ENCODE data around the gene LAX1.
A peak's percentile ranks its signal among the peaks of the same experiment; 100 is the strongest.
"Not testable (repeated sequence)": the region's sequence is repeated elsewhere in the genome, so short reads cannot be mapped to it uniquely, and the experiment has no call there.

Gene LAX1

DNA sequence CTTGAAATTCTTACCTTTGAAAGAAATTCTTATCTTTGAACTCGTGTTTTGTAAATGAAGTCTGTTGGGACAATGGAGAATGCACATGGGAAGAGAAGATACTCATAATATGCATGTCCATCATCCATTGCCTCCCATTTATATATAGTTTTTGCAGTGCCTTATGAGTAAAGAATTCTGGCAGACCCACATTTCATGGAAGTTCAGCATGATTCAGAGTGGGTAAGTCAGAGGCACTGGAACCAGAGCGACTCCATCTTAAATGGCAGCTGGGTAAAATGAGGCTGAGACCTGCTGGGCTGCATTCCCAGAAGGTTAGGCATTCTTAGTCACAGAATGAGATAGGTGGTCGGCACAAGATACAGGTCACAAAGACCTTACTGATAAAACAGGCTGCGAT lies 13.8 kb downstream of the LAX1 start:
- no peaks in the 10 kb centered on the region for H3K27me3 Mint-ChIP-seq
- DNase-seq: no peak
- CTCF ChIA-PET: no interaction called here
- H3K4me3 Mint-ChIP-seq: no peak overlapping the region
- H3K9me3 Mint-ChIP-seq: no peaks in the 10 kb centered on the region
- peaks cover 27% of the 10 kb centered on the region for H3K36me3 Mint-ChIP-seq
- H3K4me1 Mint-ChIP-seq: no peaks in the 10 kb centered on the region
- no peak overlapping the region for H3K27ac Mint-ChIP-seq

DNA sequence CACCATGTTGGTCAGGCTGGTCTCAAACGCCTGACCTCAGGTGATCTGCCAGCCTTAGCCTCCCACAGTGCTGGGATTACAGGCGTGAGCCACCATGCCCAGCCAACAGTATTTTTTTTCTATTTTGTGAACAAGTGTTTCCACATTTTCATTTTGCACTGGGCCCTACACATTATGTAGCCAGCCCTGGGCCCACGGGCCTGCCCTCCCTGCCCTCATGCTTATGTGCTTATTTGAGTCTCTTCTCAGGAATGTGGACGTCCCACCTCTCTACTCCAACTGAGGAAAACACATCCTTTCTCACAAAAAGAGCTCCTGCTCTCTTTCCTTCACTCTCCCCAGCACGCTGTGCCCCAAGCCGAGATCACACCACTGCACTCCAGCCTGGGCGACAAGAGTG lies 17.0 kb downstream of the LAX1 start:
- Mint-ChIP-seq H3K27ac (no peak overlapping the region), H3K36me3 (no peaks in the 10 kb centered on the region), H3K9me3 (no peaks in the 10 kb centered on the region), H3K27me3 (peaks cover 5% of the 10 kb centered on the region), H3K4me3 (no peak overlapping the region), H3K4me1 (no peaks in the 10 kb centered on the region)
- DNase-seq: no peak
- CTCF ChIA-PET: interaction anchor here (0.6 to 1.2 kb wide), 3 partner anchors 54 to 441 kb away, joined by 3 read pairs; no protein-coding TSS in a partner anchor

DNA sequence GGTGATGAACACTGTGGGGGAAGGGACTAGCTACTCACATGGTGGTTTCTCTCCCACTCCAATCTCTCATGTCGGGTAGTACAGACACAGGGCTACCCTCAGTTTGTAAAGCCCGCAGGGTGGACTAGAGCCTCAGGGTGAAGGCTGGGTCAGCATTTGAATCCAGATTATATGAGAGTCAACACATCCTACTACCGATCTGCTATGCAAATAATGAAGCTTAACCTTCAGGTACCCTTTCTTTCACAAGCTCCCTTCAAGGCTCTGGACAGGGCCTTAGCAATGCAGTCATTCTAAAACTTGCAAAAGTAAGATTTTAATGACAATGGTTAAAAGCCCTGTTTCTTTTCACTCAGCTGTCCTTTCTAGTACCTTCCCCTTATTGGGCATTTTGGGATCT lies 25.0 kb downstream of the LAX1 start:
- no peaks in the 10 kb centered on the region for H3K27me3 Mint-ChIP-seq
- no peaks in the 10 kb centered on the region for H3K9me3 Mint-ChIP-seq
- no peak for DNase-seq
- no peak overlapping the region for H3K4me3 Mint-ChIP-seq
- H3K36me3 Mint-ChIP-seq: no peaks in the 10 kb centered on the region
- H3K4me1 Mint-ChIP-seq: peaks cover 5% of the 10 kb centered on the region
- H3K27ac Mint-ChIP-seq: no peak overlapping the region
- CTCF ChIA-PET: interaction anchor here (0.6 kb wide), 1 partner anchor 71 kb away, joined by 3 read pairs; no protein-coding TSS in a partner anchor

DNA sequence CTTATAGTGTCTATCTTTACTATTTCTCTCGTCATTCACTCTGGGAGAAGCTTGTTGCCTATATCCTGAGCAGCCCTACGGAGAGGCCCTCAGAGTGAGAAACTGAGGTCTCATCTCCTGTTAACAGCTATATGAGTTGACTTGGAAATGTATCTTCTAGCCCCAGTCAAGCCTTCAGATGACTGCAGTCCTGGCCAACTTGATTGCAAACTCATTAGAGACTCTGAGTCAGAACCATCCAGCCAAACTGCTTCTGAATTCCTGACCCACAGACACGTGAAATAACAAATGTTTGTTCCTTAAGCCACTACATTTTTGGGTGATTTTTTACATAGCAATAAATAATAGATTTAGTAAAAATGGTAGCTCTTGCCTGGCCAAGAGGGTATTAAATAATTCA lies 26.5 kb downstream of the LAX1 start:
- DNase-seq: no peak
- H3K27me3 Mint-ChIP-seq: no peaks in the 10 kb centered on the region
- CTCF ChIA-PET: no interaction called here

DNA sequence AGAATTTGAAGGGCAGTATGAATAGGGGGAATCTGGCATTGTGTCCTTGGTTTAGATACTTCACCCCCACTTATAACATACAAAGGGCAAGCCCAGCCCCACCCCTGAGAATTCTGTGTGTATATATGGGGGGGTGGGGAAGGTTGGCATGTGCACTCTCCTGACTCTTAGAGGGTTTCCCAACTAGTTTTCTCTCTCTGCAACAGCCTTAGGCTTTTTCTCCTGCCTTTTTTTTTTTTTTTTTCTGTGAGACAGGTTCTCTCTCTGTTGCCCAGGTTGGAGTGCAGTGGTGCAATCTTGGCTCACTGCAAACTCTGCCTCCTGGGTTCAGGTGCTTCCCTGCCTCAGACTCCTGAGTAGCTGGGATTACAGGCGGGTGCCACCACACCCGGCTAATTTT lies 27.5 kb downstream of the LAX1 start:
- CTCF ChIA-PET: no interaction called here
- peaks cover 13% of the 10 kb centered on the region for H3K36me3 Mint-ChIP-seq
- no peak overlapping the region for H3K4me3 Mint-ChIP-seq
- no peaks in the 10 kb centered on the region for H3K9me3 Mint-ChIP-seq
- H3K27ac Mint-ChIP-seq: no peak overlapping the region
- no peak for DNase-seq
- H3K4me1 Mint-ChIP-seq: peaks cover 21% of the 10 kb centered on the region
- no peaks in the 10 kb centered on the region for H3K27me3 Mint-ChIP-seq

More for the DNA sequence above, 26.5 kb downstream of the LAX1 start:
- H3K36me3 Mint-ChIP-seq: peaks cover 6% of the 10 kb centered on the region
- H3K27ac Mint-ChIP-seq: no peak overlapping the region
- no peaks in the 10 kb centered on the region for H3K9me3 Mint-ChIP-seq
- no peak overlapping the region for H3K4me3 Mint-ChIP-seq
- peaks cover 13% of the 10 kb centered on the region for H3K4me1 Mint-ChIP-seq

DNA sequence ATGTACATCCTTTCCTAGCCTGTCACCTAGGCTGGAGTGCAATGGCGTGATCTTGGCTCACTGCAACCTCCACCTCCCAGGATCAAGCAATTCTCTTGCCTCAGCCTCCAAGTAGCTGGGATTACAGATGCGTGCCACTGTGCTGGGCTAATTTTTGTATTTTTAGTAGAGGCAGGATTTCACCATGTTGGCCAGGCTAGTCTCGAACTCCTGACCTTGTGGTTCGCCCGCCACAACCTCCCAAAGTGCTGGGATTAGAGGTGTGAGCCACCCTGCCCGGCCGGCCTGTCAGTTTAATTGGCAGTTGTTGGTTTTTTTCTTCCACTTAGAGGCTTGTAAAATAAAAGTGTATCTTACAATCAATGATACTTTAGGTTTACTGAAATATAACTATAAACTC lies 28.6 kb downstream of the LAX1 start:
- H3K9me3 Mint-ChIP-seq, H3K4me3 Mint-ChIP-seq, H3K27me3 Mint-ChIP-seq, DNase-seq, H3K27ac Mint-ChIP-seq: not testable (repeated sequence)
- H3K4me1 Mint-ChIP-seq: peaks cover 32% of the 10 kb centered on the region
- peaks cover 24% of the 10 kb centered on the region for H3K36me3 Mint-ChIP-seq
- CTCF ChIA-PET: interaction anchor here (1.4 kb wide), 1 partner anchor 289 kb away, joined by 3 read pairs; no protein-coding TSS in a partner anchor

DNA sequence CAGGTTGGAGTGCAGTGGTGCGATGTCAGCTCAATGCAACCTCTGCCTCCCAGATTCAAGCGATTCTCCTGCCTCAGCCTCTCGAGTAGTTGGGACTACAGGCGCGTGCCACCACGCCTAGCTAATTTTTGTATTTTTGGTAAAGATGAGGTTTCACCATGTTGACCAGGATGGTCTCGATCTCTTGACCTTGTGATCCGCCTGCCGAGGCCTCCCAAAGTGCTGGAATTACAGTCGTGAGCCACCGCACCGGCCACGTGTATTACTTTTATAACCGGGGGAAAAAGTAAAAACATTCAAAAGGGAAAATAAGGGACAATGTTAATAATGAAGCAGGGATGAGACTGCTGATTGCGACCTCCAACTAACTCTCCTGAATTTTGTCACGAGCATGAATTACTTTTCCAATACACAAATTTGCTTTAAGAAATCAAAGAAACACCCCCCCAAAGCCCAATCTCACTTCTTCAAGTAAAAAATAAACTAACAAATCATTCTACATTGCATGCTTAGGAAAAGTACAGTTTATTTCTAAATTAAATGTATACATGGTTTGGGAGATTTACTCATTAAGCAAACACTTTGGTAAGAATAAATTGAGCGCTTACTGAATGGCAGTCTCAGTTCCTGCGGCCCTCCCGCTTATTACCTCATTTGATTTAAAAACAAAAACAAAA lies 29.9 kb downstream of the LAX1 start:
- peaks cover 45% of the 10 kb centered on the region for H3K4me1 Mint-ChIP-seq
- H3K36me3 Mint-ChIP-seq: peaks cover 36% of the 10 kb centered on the region
- H3K9me3 Mint-ChIP-seq: no peaks in the 10 kb centered on the region
- no peaks in the 10 kb centered on the region for H3K27me3 Mint-ChIP-seq
- peak overlapping the region; percentile 92 for H3K4me3 Mint-ChIP-seq
- CTCF ChIA-PET: interaction anchor here (0.8 to 1.4 kb wide), 2 partner anchors 26 to 290 kb away, joined by 3 read pairs; no protein-coding TSS in a partner anchor
- no peak for DNase-seq
- H3K27ac Mint-ChIP-seq: peak overlapping the region; percentile 96

DNA sequence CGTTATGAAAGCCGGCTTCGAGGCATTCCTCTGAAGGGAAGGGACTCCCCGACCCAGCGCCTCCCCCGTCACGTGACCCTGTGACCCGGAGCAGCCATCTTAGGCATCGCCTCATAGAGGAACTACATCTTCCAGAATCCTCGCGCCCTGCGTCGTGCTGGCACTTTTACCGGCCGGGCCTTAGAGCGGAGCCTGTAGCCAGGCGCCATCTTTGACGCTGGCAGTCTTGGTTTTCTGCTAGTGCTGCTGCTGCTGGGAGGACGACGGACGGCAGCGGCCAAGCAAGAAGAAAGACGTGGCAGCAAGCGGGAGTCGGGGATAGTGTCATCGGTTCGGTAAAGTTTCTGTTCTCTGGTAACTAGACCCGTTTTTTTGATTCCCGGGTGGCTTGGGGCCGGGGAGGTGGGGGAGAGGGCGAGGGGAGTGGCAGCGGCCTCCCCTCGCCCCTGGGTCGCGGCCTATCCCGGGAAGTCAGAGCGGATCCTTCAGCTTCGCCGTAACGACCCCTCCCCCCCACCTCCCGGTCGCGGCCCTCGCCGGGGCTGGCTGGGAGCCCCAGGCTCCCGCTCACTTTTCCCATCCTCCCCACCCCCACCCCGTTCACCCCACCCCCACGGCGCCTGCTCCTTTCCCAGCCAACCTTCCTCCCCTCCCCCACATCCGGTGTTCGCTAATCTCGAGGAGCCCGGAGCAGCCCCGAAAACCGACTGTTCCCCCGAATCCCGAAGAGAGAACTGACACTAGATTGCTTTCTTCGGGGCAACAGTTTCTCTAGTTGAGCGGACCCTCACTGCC lies 30.7 kb downstream of the LAX1 start, which contains the start of the genes ZBED6 and ZC3H11A:
Gene ZBED6 (plus strand): TSS at position 183 of the 795 bp plus-strand sequence. CDS start 1,900 bp downstream, outside the sequence.
Gene ZC3H11A (plus strand): TSS at position 183 of the 795 bp plus-strand sequence. CDS start 21,448 bp downstream, outside the sequence.
- Mint-ChIP-seq H3K36me3 (peaks cover 40% of the 10 kb centered on the region), H3K9me3 (no peaks in the 10 kb centered on the region), H3K4me1 (peaks cover 49% of the 10 kb centered on the region), H3K27me3 (no peaks in the 10 kb centered on the region), H3K27ac (peak within 1 kb of the TSS; percentile 96), H3K4me3 (peak within 1 kb of the TSS; percentile 92)
- CTCF ChIA-PET: no interaction called here
- DNase-seq: peak; percentile 100

DNA sequence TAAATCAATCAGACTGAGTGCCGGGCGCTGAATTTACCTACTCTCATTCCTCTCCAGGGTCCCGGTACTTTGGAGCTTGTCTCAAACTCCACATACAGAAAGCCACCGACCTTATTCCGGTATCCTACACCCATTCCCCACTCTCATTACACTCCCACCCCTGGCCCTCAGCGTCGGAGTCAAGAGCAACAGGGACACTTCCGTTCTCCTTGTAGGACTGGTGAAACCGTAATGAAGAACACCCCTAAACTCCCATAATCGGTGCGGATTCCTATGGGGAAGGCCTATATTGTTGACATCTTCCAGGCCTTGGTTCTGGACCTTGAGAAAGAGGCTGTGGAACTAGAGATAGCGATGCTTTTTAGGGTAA lies 31.2 kb downstream of the LAX1 start:
- CTCF ChIA-PET: no interaction called here
- peak; percentile 51 for DNase-seq
- Mint-ChIP-seq H3K9me3 (no peaks in the 10 kb centered on the region), H3K4me3 (peak overlapping the region; percentile 92), H3K27ac (peak overlapping the region; percentile 91), H3K27me3 (no peaks in the 10 kb centered on the region), H3K4me1 (peaks cover 53% of the 10 kb centered on the region), H3K36me3 (peaks cover 42% of the 10 kb centered on the region)

DNA sequence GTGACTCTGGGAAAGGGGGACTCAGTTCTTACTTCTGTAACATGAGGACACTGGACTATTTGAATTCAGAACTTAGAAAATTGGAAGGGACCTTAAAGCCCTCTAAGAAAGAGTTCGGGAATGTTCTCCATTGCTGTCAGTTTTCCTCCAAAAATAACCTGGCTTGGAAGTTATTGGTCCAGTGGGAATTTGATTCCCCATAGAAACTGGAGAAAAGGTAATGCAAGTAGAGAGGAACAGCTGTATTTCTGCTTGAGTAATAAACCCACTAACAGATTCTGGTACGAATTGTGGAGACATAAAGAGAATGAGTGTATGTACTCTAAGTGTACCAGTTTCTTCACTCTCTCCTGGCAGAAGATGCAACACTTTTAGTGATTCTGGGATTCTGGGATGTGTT lies 32.2 kb downstream of the LAX1 start:
- DNase-seq: no peak
- Mint-ChIP-seq H3K27me3 (no peaks in the 10 kb centered on the region), H3K4me1 (peaks cover 55% of the 10 kb centered on the region)

DNA sequence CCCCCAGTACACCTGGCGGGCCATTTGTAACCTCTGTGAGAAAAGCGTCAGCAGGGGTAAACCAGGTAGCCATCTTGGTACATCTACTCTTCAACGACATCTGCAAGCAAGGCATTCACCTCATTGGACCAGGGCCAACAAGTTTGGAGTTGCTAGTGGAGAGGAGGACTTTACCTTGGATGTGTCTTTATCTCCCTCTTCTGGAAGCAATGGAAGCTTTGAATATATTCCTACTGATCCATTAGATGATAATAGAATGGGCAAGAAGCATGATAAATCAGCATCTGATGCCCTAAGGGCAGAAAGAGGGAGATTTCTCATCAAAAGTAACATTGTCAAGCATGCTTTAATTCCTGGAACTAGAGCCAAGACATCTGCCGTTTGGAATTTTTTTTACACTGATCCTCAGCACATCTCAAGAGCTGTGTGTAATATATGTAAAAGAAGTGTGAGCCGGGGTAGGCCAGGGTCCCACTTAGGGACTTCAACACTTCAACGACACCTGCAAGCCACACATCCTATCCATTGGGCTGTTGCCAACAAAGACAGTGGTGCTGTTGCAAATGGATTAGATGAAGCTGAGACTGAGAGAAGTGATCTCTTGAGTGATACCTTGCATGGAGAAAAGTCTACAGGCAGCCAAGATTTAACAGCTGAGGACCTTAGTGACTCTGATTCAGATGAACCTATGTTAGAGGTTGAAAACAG lies 33.1 kb downstream of the LAX1 start:
- peaks cover 49% of the 10 kb centered on the region for H3K36me3 Mint-ChIP-seq
- no peaks in the 10 kb centered on the region for H3K9me3 Mint-ChIP-seq
- no peak overlapping the region for H3K4me3 Mint-ChIP-seq
- CTCF ChIA-PET: interaction anchor here (0.6 kb wide), 1 partner anchor 294 kb away, joined by 3 read pairs; no protein-coding TSS in a partner anchor
- no peak overlapping the region for H3K27ac Mint-ChIP-seq
- H3K27me3 Mint-ChIP-seq: no peaks in the 10 kb centered on the region
- peaks cover 59% of the 10 kb centered on the region for H3K4me1 Mint-ChIP-seq
- no peak for DNase-seq

More for the DNA sequence above, 32.2 kb downstream of the LAX1 start:
- Mint-ChIP-seq H3K9me3 (no peaks in the 10 kb centered on the region), H3K4me3 (peak overlapping the region; percentile 92), H3K27ac (peak overlapping the region; percentile 30), H3K36me3 (peaks cover 43% of the 10 kb centered on the region)
- CTCF ChIA-PET: no interaction called here

DNA sequence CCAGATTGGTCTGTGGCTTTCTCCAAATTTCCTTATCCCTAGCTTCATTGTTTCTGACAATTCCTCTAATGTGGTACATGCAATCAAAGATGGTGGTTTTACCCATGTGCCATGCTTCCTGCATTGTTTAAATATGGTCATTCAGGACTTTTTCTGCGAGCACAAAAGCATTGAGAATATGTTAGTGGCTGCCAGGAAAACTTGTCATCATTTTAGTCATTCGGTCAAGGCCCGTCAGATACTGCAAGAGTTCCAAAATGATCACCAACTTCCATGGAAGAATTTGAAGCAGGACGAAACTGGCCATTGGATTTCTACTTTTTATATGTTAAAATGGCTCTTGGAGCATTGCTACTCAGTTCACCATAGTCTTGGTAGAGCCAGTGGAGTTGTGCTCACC lies 34.2 kb downstream of the LAX1 start:
- H3K4me3 Mint-ChIP-seq: no peak overlapping the region

DNA sequence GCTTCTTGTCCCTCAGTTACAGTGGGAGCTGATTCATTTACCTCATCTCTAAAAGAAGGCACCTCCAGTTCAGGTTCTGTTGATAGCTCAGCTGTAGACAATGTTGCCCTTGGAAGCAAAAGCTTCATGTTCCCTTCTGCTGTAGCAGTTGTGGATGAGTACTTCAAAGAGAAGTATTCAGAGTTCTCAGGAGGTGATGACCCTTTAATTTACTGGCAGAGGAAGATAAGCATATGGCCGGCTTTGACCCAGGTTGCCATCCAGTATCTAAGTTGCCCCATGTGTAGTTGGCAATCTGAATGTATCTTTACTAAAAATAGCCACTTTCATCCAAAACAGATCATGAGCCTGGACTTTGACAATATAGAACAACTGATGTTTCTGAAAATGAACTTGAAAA lies 35.0 kb downstream of the LAX1 start:
- H3K4me3 Mint-ChIP-seq: no peak overlapping the region

More for the DNA sequence above, 34.2 kb downstream of the LAX1 start:
- peaks cover 68% of the 10 kb centered on the region for H3K4me1 Mint-ChIP-seq
- DNase-seq: no peak
- CTCF ChIA-PET: interaction anchor here (0.9 kb wide), 1 partner anchor 85 kb away, joined by 3 read pairs; no protein-coding TSS in a partner anchor
- H3K9me3 Mint-ChIP-seq: no peaks in the 10 kb centered on the region
- H3K27me3 Mint-ChIP-seq: no peaks in the 10 kb centered on the region
- peaks cover 57% of the 10 kb centered on the region for H3K36me3 Mint-ChIP-seq
- no peak overlapping the region for H3K27ac Mint-ChIP-seq

DNA sequence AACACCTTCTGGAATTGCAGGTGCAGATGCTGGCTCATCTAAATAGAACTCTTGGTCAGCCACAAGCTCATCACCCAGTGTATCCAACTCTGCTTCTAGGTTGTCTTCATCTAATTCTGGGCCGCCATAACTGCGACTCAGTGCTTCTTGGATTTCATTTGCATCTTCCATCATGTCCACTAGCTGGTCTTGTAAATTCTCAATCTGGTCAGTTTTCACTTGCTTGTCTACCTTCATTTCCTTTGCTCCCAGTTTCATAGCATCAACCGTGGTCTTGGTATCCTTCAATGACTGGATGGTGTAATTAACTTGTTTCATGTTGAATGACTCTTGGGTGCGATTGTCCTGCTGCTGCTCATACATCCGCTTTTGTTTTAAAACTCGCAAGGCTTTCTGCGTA lies 40.7 kb downstream of the LAX1 start:
- H3K27me3 Mint-ChIP-seq: no peaks in the 10 kb centered on the region
- peaks cover 48% of the 10 kb centered on the region for H3K36me3 Mint-ChIP-seq
- CTCF ChIA-PET: no interaction called here
- H3K4me3 Mint-ChIP-seq: no peak overlapping the region
- no peaks in the 10 kb centered on the region for H3K9me3 Mint-ChIP-seq
- no peak overlapping the region for H3K27ac Mint-ChIP-seq
- H3K4me1 Mint-ChIP-seq: peaks cover 31% of the 10 kb centered on the region
- DNase-seq: no peak

More for the DNA sequence above, 35.0 kb downstream of the LAX1 start:
- no peak for DNase-seq
- H3K4me1 Mint-ChIP-seq: peaks cover 68% of the 10 kb centered on the region
- no peaks in the 10 kb centered on the region for H3K27me3 Mint-ChIP-seq
- CTCF ChIA-PET: interaction anchor here (0.9 to 1.0 kb wide), 2 partner anchors 57 to 86 kb away, joined by 3 read pairs; no protein-coding TSS in a partner anchor
- no peaks in the 10 kb centered on the region for H3K9me3 Mint-ChIP-seq
- H3K27ac Mint-ChIP-seq: no peak overlapping the region
- H3K36me3 Mint-ChIP-seq: peaks cover 64% of the 10 kb centered on the region

All from activated naive CD4-positive, alpha-beta T cell treated with anti-CD3 and anti-CD28 coated beads, Interleukin-2, amount 10 ng/mL, durations not matched to agents 7 days and 5 days (primary cell).